Measurements from ENCODE around the gene LRRC27. TPM values are rescaled to one million over a fixed set of nuclear protein-coding genes. Genes with fewer than 3 reads are reported as not detected.
"Not testable (repeated sequence)": the region's sequence is repeated elsewhere in the genome, so short reads cannot be mapped to it uniquely, and the experiment has no call there.

LRRC27 gene
- polyA plus RNA-seq, 3 donors = 3.6 to 12.8 (median 3.6) TPM

DNA sequence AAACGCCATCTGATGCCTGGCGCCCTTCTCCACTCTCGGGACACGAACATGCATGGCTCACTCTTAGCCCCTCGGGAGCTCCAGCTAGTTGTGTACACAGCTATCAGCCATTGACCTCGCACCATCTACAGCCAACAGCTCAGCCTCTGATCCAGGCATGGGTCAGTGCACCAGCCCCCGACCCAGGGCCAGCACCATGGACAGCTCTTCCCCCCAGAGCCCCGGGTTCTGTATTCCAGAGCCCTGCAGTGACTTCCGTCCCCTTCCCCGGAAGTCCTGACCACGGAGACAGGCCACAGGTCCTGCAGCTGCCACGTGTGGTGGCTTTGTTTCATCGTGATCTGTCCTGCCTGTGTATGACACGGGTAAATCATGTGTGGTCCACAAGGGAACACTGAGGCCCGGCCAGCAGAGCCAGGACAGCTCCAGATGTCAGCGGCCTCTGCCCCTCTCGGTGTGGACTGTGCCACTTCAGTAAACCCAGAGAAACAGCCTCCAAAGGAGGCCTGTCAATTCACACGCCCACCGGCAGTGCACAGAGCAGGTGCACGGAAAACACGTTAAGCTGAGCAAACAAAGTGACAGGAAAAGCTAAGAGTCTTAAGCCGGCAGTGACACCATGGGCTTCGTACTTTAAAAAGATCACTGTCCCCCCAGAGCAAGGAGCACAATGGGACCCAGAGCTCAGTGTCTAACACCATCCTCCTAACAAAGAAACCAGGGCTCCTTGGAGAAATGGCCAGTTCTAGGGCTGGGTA is 37.3 kb upstream of the LRRC27 start:
- Histone ChIP-seq H3K9ac (ENCODE audit: insufficient read depth, low read length, poor library complexity, severe bottlenecking) (no peak overlapping the region), H3K4me1 (ENCODE audit: control insufficient read depth in 1 of 2, insufficient read depth in 2 of 2, low read length in 2 of 2) (no peaks in the 10 kb centered on the region), H3K27ac (ENCODE audit: low read depth in 1 of 2, low read length in 2 of 2) (no peak overlapping the region), H3K4me2 (replicated peaks; ENCODE audit: extremely low read depth, low read length, poor library complexity, severe bottlenecking) (no peak overlapping the region), H3K79me2 (ENCODE audit: insufficient read depth, low read length) (no peaks in the 10 kb centered on the region), H3K9me3 (replicated peaks in 1 of 2; ENCODE audit: control insufficient read depth in 1 of 2, insufficient read depth in 1 of 2, low read length in 2 of 2) (no peaks in the 10 kb centered on the region), H2AFZ (ENCODE audit: insufficient read depth, low read depth, low read length, poor library complexity, severe bottlenecking) (no peak overlapping the region), H3K4me3 (replicated peaks in 1 of 3; ENCODE audit: low read depth in 2 of 3, low read length in 3 of 3) (no peak overlapping the region), H3K27me3 (ENCODE audit: control insufficient read depth in 2 of 2, insufficient read depth in 2 of 2, low read length in 2 of 2) (no peaks in the 10 kb centered on the region), H3K36me3 (replicated peaks in 1 of 2; ENCODE audit: control insufficient read depth in 1 of 2, insufficient read depth in 2 of 2, low read length in 2 of 2) (no peaks in the 10 kb centered on the region), H4K20me1 (ENCODE audit: insufficient read depth, low read length) (peaks cover 89% of the 10 kb centered on the region)
- Mint-ChIP-seq H3K27me3 (ENCODE audit: low read depth in 3 of 3) (peaks cover 0 to 20% (median 8%) of the 10 kb centered on the region in 3 donors), H3K4me1 (peaks cover 12% of the 10 kb centered on the region), H3K27ac (no peak overlapping the region), H3K4me3 (no peak overlapping the region), H3K36me3 (peaks cover 0 to 4% of the 10 kb centered on the region in 2 donors), H3K9me3 (peaks cover 0 to 5% (median 1%) of the 10 kb centered on the region in 7 donors)
- no peak for DNase-seq
- intact Hi-C loops (cut with micrococcal nuclease) = no loop called here
- WGBS (ENCODE audit: insufficient coverage) = 81% methylated on average over 21 of the region's 23 CpGs
- no peak for TF ChIP-seq CTCF (IDR thresholded peaks at IDR 0.05)

DNA sequence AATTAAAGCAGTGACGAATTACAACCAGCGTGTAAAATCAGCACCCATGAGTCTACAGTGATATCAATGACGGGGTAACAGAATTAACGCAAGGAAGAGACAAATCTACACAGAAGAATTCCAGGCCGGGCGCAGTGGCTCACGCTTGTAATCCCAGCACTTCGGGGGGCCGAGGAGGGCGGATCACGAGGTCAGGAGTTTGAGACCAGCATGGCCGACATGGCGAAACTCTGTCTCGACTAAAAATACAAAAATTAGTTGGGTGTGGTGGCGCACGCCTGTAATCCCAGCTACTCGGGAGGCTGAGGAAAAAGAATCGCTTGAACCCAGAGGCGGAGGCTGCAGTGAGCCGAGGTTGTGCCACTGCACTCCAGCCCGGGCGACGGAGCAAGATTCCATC is 36.5 kb upstream of the LRRC27 start:
- H3K4me1 Mint-ChIP-seq = peaks cover 12% of the 10 kb centered on the region
- H3K9me3 ChIP-seq (replicated peaks in 1 of 2; ENCODE audit: control insufficient read depth in 1 of 2, insufficient read depth in 1 of 2, low read length in 2 of 2); H3K4me2 ChIP-seq (replicated peaks; ENCODE audit: extremely low read depth, low read length, poor library complexity, severe bottlenecking); H3K27ac ChIP-seq (ENCODE audit: low read depth in 1 of 2, low read length in 2 of 2); intact Hi-C loops (cut with micrococcal nuclease); H3K36me3 ChIP-seq (replicated peaks in 1 of 2; ENCODE audit: control insufficient read depth in 1 of 2, insufficient read depth in 2 of 2, low read length in 2 of 2); H3K4me3 Mint-ChIP-seq; DNase-seq; H3K36me3 Mint-ChIP-seq; H3K27ac Mint-ChIP-seq; H3K4me3 ChIP-seq (replicated peaks in 1 of 3; ENCODE audit: low read depth in 2 of 3, low read length in 3 of 3); H3K4me1 ChIP-seq (ENCODE audit: control insufficient read depth in 1 of 2, insufficient read depth in 2 of 2, low read length in 2 of 2); H3K9me3 Mint-ChIP-seq; H3K79me2 ChIP-seq (ENCODE audit: insufficient read depth, low read length); H2AFZ ChIP-seq (ENCODE audit: insufficient read depth, low read depth, low read length, poor library complexity, severe bottlenecking); H3K9ac ChIP-seq (ENCODE audit: insufficient read depth, low read length, poor library complexity, severe bottlenecking); H3K27me3 ChIP-seq (ENCODE audit: control insufficient read depth in 2 of 2, insufficient read depth in 2 of 2, low read length in 2 of 2): not testable (repeated sequence)
- WGBS (ENCODE audit: insufficient coverage) = 90% methylated on average over 19 of the region's 23 CpGs
- peaks cover 89% of the 10 kb centered on the region for H4K20me1 ChIP-seq (ENCODE audit: insufficient read depth, low read length)
- peaks cover 0 to 20% (median 8%) of the 10 kb centered on the region in 3 donors for H3K27me3 Mint-ChIP-seq (ENCODE audit: low read depth in 3 of 3)
